Osteoblast (primary cell): ENCODE data around the gene MMUT. TPM values are rescaled to one million over a fixed set of nuclear protein-coding genes. Genes with fewer than 3 reads are reported as not detected.

Source experiments
- DNase-seq: peaks from one replicate; pipeline ENCODE4 v3.0.0; 2011; ENCODE audit warnings: low spot score, mixed read lengths; ENCODE audit not compliant: insufficient read length; ENCODE audit errors: missing footprints
- H2AFZ ChIP-seq: 2 replicates; pipeline ENCODE4 v1.6.0; 2011; ENCODE audit warnings: mild to moderate bottlenecking, low read length
- H3K27ac ChIP-seq: 2 replicates; pipeline ENCODE4 v1.5.1; 2011; ENCODE audit warnings: mild to moderate bottlenecking, low read depth, low read length, moderate library complexity
- H3K27me3 ChIP-seq: 2 replicates; pipeline ENCODE4 v1.6.0; 2012; ENCODE audit warnings: mild to moderate bottlenecking, control low read depth, inconsistent platforms, low read length, moderate library complexity; ENCODE audit not compliant: insufficient read depth
- H3K36me3 ChIP-seq: 2 replicates; pipeline ENCODE4 v1.5.1; 2011; ENCODE audit warnings: mild to moderate bottlenecking, low read length, control low read depth, moderate library complexity; ENCODE audit not compliant: insufficient read depth
- H3K4me1 ChIP-seq: 2 replicates; pipeline ENCODE4 v1.5.1; 2011; ENCODE audit warnings: mild to moderate bottlenecking, low read length, control low read depth, moderate library complexity; ENCODE audit not compliant: insufficient read depth
- H3K4me2 ChIP-seq: 2 replicates; pipeline ENCODE4 v1.6.0; 2011; ENCODE audit warnings: mild to moderate bottlenecking, low read length; ENCODE audit not compliant: insufficient read depth
- H3K4me3 ChIP-seq: fragments of 200-600 bp; sonication (generic); 3 replicates; pipeline ENCODE4 v1.5.1; 2012; ENCODE audit warnings: mild to moderate bottlenecking, low read length, inconsistent platforms; ENCODE audit not compliant: insufficient read depth
- H3K79me2 ChIP-seq: 2 replicates; pipeline ENCODE4 v1.6.0; 2012; ENCODE audit warnings: mild to moderate bottlenecking, low read length, control low read depth, inconsistent platforms; ENCODE audit not compliant: insufficient read depth
- H3K9me3 ChIP-seq: 2 replicates; pipeline ENCODE4 v1.5.1; 2011; ENCODE audit warnings: low read depth, low read length, control low read depth
- H4K20me1 ChIP-seq: 2 replicates; pipeline ENCODE4 v1.6.0; 2012; ENCODE audit warnings: mild to moderate bottlenecking, low read length, control low read depth; ENCODE audit not compliant: insufficient read depth
- total RNA-seq: library from RNA; depleted of rRNA; stranded (reverse); fragments of >200 nt; gene quantifications from 2 replicates; pipeline ENCODE4 v1.2.3, GENCODE V29; 2012
- TF ChIP-seq, protein P1 (sequence below): IDR thresholded peaks from 2 replicates; pipeline ENCODE4 v1.5.1; 2011; ENCODE audit warnings: mild to moderate bottlenecking, low read depth, low read length, moderate library complexity; ENCODE audit errors: extremely low read depth

Gene MMUT
- total RNA-seq, 1 donor, result 16.6 TPM

GRCh38 chr6:49384904-49385303, 78.1 kb downstream of the MMUT start:
- peak; percentile 6 for DNase-seq

More at GRCh38 chr6:49384904-49385303, 78.1 kb downstream of the MMUT start:
- H3K27ac ChIP-seq, result no peak overlapping the region
- no peaks in the 10 kb centered on the region for H3K27me3 ChIP-seq
- TF ChIP-seq, protein P1, sequence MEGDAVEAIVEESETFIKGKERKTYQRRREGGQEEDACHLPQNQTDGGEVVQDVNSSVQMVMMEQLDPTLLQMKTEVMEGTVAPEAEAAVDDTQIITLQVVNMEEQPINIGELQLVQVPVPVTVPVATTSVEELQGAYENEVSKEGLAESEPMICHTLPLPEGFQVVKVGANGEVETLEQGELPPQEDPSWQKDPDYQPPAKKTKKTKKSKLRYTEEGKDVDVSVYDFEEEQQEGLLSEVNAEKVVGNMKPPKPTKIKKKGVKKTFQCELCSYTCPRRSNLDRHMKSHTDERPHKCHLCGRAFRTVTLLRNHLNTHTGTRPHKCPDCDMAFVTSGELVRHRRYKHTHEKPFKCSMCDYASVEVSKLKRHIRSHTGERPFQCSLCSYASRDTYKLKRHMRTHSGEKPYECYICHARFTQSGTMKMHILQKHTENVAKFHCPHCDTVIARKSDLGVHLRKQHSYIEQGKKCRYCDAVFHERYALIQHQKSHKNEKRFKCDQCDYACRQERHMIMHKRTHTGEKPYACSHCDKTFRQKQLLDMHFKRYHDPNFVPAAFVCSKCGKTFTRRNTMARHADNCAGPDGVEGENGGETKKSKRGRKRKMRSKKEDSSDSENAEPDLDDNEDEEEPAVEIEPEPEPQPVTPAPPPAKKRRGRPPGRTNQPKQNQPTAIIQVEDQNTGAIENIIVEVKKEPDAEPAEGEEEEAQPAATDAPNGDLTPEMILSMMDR, result no peak
- no peak overlapping the region for H3K4me3 ChIP-seq
- no peaks in the 10 kb centered on the region for H3K4me1 ChIP-seq
- no peaks in the 10 kb centered on the region for H3K79me2 ChIP-seq
- H3K9me3 ChIP-seq, result no peaks in the 10 kb centered on the region
- no peaks in the 10 kb centered on the region for H4K20me1 ChIP-seq
- no peak overlapping the region for H3K4me2 ChIP-seq
- no peak overlapping the region for H2AFZ ChIP-seq
- H3K36me3 ChIP-seq, result no peaks in the 10 kb centered on the region

Other genes starting within 250 kb of the MMUT start
- 4.7 and 5.1 TPM in 2 replicates for gene CENPQ, start 117 bp upstream of the MMUT start, total RNA-seq
- gene GLYATL3, start 36.7 kb upstream of the MMUT start, total RNA-seq, result not detected in 2 replicates
- gene C6orf141, start 87.4 kb upstream of the MMUT start, total RNA-seq, result not detected in 2 replicates
- not detected in 2 replicates for gene RHAG, start 173.6 kb upstream of the MMUT start, total RNA-seq